GM23248 (cell line): ENCODE results near the gene ADPRM.

ENCODE experiments used
- EZH2 ChIP-seq: fragments of 200-600 bp; sonication (generic); IDR thresholded peaks from 2 replicates; pipeline ENCODE4 v1.6.1; 2018; ENCODE audit warnings: antibody characterized with exemption, mild to moderate bottlenecking; ENCODE audit not compliant: insufficient read depth, poor library complexity, severe bottlenecking
- EZH2phosphoT487 ChIP-seq: fragments of 200-600 bp; sonication (generic); IDR thresholded peaks from 2 replicates; pipeline ENCODE4 v1.6.1; 2018; ENCODE audit warnings: antibody characterized with exemption, moderate library complexity, mild to moderate bottlenecking, low read depth; ENCODE audit not compliant: insufficient read depth

DNA sequence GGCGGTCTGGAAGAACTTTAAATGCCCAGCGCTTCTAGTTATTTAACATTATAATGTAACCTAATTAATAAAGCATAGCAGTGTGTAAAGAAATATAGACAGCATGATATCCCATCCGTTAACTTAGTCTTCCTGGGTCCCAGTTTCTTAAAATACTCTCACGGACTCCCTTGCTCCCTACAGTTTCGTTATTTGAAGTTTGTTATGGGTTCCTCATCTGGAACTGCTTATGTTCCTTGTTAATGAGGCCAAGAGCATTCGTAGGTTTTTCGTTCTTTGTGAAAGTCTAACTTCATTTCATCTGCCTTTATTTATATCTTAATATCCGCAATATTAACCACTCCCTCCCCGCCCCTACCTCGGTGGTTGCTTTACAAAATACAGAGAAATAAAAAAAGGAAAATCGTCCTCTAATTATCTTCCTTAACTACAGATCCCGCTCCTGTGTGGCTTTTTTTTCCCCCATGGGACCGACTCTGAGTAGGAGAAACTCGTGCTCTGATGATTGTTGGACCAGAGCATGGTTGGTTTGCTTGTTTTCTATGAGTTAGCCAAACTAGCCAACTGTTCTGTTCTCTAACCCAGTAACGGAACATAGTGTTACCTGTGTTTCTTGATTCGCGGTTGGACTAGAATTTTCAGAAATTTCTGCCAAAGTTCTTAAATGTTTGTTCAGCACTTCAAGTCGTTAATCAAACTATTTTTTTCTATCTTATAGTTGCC lies 863 bp downstream of the ADPRM start:
- TF ChIP-seq EZH2 (no peak), EZH2phosphoT487 (no peak)
